ENCODE data around the gene CA12. TPM values are rescaled to one million over a fixed set of nuclear protein-coding genes. Genes with fewer than 3 reads are reported as not detected.

Gene CA12
- total RNA-seq, 1 donor from 2014 or later = not detected

DNA sequence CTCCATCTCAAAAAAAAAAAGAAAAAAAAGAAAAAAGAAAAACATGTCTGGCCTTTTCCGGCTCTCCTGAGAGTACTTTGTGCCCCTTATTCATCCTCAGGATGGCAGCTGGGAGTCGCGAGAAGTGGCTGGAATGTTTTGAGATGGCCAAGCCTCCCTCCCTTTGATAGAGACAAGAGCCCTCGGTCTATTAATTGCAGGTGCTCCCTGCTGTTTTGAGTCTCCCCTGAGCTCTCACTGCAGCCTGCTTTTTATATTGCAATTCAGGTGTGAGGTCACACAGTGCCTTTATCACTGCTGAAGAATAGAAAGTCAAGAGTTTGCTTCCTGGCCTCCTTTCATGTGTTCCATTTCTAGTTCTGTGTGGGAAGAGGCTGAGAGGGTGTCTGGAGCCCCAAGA lies 10.9 kb downstream of the CA12 start:
- H3K27me3 Mint-ChIP-seq (ENCODE audit: unreplicated experiment) = peaks cover 5% of the 10 kb centered on the region
- H3K9me3 Mint-ChIP-seq (ENCODE audit: unreplicated experiment) = peaks cover 2% of the 10 kb centered on the region
- H3K36me3 Mint-ChIP-seq (ENCODE audit: unreplicated experiment) = no peaks in the 10 kb centered on the region
- no peak for DNase-seq
- no peak overlapping the region for H3K4me3 Mint-ChIP-seq (ENCODE audit: unreplicated experiment)
- no peak for TF ChIP-seq CTCF (IDR thresholded peaks at IDR 0.05; ENCODE audit: partially characterized antibody, unreplicated experiment)
- peaks cover 5% of the 10 kb centered on the region for H3K4me1 Mint-ChIP-seq (ENCODE audit: low read depth, unreplicated experiment)
- H3K27ac Mint-ChIP-seq (ENCODE audit: unreplicated experiment) = no peak overlapping the region

- no peak for DNase-seq
- peaks cover 2% of the 10 kb centered on the region for H3K4me1 Mint-ChIP-seq (ENCODE audit: low read depth, unreplicated experiment)
- no peaks in the 10 kb centered on the region for H3K36me3 Mint-ChIP-seq (ENCODE audit: unreplicated experiment)
- no peak for TF ChIP-seq CTCF (IDR thresholded peaks at IDR 0.05; ENCODE audit: partially characterized antibody, unreplicated experiment)
- H3K4me3 Mint-ChIP-seq (ENCODE audit: unreplicated experiment) = no peak overlapping the region
- H3K9me3 Mint-ChIP-seq (ENCODE audit: unreplicated experiment) = peaks cover under 1% of the 10 kb centered on the region
- H3K27me3 Mint-ChIP-seq (ENCODE audit: unreplicated experiment) = peaks cover 4% of the 10 kb centered on the region
- no peak overlapping the region for H3K27ac Mint-ChIP-seq (ENCODE audit: unreplicated experiment)
Measured at GRCh38 chr15:63369781-63370180, 11.9 kb downstream of the CA12 start.

DNA sequence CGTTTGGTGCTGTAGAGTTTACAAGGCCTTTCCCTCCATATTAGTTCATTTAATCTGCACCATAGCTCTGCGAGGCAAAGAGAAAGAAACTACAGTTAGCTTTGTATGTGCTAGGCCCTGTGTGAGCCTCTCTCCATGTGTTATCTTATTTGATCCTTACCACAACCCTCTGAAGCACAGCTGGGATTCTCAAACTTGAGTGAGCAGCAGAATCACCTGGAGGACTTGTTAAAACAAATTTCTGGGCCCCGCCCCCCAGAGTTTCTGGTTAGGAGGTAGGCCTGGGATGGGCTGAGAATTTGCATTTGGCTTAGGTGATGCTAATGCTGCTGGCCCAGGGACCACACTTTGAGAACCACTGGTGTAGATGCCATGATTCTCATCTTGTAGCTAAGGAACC lies 12.3 kb downstream of the CA12 start:
- no peak for TF ChIP-seq CTCF (IDR thresholded peaks at IDR 0.05; ENCODE audit: partially characterized antibody, unreplicated experiment)
- H3K36me3 Mint-ChIP-seq (ENCODE audit: unreplicated experiment) = no peaks in the 10 kb centered on the region
- H3K4me3 Mint-ChIP-seq (ENCODE audit: unreplicated experiment) = no peak overlapping the region
- H3K4me1 Mint-ChIP-seq (ENCODE audit: low read depth, unreplicated experiment) = no peaks in the 10 kb centered on the region
- DNase-seq = no peak
- H3K27ac Mint-ChIP-seq (ENCODE audit: unreplicated experiment) = no peak overlapping the region
- peaks cover 3% of the 10 kb centered on the region for H3K27me3 Mint-ChIP-seq (ENCODE audit: unreplicated experiment)
- peaks cover 3% of the 10 kb centered on the region for H3K9me3 Mint-ChIP-seq (ENCODE audit: unreplicated experiment)

DNA sequence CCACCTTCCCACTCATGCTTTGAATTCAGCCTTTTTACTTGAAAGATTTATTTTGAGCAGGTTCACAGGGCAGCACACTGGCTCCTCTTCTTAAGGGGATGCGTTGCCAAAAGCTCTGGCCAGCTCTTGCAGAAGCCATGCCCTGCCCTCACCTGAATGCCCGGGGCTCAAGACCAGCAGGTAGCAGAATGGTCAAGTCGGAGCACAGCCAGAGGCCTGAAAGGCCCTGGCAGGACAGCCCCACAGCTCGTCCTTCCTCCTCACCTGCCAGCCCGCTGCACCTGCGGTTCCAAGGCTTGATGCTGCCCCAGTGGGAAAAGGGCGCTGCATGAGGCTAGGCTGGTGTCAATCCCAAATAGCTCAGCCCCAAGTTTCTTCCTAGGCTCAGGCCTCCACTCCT lies 13.1 kb downstream of the CA12 start:
- Mint-ChIP-seq H3K27ac (ENCODE audit: unreplicated experiment) (no peak overlapping the region), H3K4me3 (ENCODE audit: unreplicated experiment) (no peak overlapping the region), H3K4me1 (ENCODE audit: low read depth, unreplicated experiment) (no peaks in the 10 kb centered on the region), H3K36me3 (ENCODE audit: unreplicated experiment) (no peaks in the 10 kb centered on the region), H3K27me3 (ENCODE audit: unreplicated experiment) (peaks cover 3% of the 10 kb centered on the region), H3K9me3 (ENCODE audit: unreplicated experiment) (peaks cover 3% of the 10 kb centered on the region)
- no peak for DNase-seq
- TF ChIP-seq CTCF (IDR thresholded peaks at IDR 0.05; ENCODE audit: partially characterized antibody, unreplicated experiment) = no peak

- Mint-ChIP-seq H3K27ac (ENCODE audit: unreplicated experiment) (no peak overlapping the region), H3K4me1 (ENCODE audit: low read depth, unreplicated experiment) (no peaks in the 10 kb centered on the region), H3K4me3 (ENCODE audit: unreplicated experiment) (no peak overlapping the region), H3K9me3 (ENCODE audit: unreplicated experiment) (peaks cover 3% of the 10 kb centered on the region), H3K27me3 (ENCODE audit: unreplicated experiment) (peaks cover 3% of the 10 kb centered on the region), H3K36me3 (ENCODE audit: unreplicated experiment) (no peaks in the 10 kb centered on the region)
- TF ChIP-seq CTCF (IDR thresholded peaks at IDR 0.05; ENCODE audit: partially characterized antibody, unreplicated experiment) = no peak
- DNase-seq = no peak
Measured at GRCh38 chr15:63367900-63368299, 13.7 kb downstream of the CA12 start.
